AG09309 (cell line): Measurements from ENCODE around the gene NR2F6.
A peak's percentile ranks its signal among the peaks of the same experiment; 100 is the strongest.
"Not testable (repeated sequence)": the region's sequence is repeated elsewhere in the genome, so short reads cannot be mapped to it uniquely, and the experiment has no call there.

Experiments
- DNase-seq: peaks from one replicate; pipeline ENCODE4 v3.0.0-alpha.2; 2010; ENCODE audit warnings: low read depth
- H3K4me3 ChIP-seq: 2 replicates; pipeline ENCODE4 v1.5.1; 2011; ENCODE audit warnings: mild to moderate bottlenecking, low read depth, low read length, moderate library complexity; ENCODE audit not compliant: control insufficient read depth
- TF ChIP-seq, protein P1 (sequence below): IDR thresholded peaks from 2 replicates; pipeline ENCODE4 v1.5.1; 2011; ENCODE audit warnings: mild to moderate bottlenecking, low read depth, low read length, inconsistent platforms; ENCODE audit not compliant: insufficient read depth, control insufficient read depth; ENCODE audit errors: missing control alignments

Gene NR2F6

DNA sequence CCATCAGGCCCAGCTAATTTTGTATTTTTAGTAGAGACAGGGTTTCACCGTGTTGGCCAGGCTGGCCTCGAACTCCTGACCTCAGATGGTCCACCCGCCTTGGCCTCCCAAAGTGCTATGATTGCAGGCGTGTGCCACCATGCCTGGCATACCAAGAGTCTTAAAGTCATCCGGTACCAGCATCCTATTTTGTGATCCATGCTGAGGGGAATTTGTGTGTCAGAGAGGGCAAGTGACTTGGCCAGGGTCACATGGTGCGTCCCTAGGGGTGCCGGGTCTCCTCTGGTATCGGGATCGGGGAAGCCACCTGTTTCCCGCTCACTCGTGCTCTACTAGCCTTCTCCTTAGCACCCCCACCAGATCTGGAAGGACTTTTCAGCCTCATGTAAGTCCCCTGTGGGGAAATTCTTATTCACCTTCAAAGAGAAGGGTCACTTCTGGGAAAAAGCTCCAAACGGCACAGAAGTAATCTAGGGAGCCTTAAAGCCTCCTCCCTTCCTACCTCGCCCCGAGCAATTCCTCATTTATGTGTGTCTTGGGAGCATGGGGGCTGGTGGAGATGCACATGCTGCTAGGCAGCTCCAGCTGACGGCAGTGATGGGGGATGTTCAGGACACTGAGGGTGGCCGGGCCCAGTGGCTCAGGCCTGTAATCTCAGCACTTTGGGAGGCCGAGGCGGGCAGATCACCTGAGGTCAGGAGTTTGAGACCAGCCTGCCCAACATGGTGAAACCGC, 29.9 kb upstream of the NR2F6 start:
- TF ChIP-seq, protein P1, sequence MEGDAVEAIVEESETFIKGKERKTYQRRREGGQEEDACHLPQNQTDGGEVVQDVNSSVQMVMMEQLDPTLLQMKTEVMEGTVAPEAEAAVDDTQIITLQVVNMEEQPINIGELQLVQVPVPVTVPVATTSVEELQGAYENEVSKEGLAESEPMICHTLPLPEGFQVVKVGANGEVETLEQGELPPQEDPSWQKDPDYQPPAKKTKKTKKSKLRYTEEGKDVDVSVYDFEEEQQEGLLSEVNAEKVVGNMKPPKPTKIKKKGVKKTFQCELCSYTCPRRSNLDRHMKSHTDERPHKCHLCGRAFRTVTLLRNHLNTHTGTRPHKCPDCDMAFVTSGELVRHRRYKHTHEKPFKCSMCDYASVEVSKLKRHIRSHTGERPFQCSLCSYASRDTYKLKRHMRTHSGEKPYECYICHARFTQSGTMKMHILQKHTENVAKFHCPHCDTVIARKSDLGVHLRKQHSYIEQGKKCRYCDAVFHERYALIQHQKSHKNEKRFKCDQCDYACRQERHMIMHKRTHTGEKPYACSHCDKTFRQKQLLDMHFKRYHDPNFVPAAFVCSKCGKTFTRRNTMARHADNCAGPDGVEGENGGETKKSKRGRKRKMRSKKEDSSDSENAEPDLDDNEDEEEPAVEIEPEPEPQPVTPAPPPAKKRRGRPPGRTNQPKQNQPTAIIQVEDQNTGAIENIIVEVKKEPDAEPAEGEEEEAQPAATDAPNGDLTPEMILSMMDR, result no peak
- DNase-seq, result no peak
- H3K4me3 ChIP-seq, result no peak overlapping the region

DNA sequence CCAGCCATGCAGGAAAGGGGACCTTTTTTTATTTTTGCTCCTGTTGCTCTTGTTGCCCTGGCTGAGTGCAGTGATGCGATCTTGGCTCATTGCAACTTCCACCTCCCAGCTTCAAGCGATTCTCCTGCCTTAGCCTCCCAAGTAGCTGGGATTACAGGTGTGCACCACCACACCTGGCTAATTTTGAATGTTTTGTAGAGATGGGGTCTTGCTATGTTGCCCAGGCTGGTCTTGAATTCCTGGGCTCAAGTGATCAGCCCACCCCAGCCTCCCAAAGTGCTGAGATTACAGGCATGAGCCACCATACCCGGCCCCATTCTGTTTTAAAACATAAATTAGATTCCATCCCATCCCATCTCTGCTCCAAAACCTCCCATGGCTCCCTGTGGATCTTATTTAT, 29.2 kb upstream of the NR2F6 start:
- not testable (repeated sequence) for H3K4me3 ChIP-seq, DNase-seq

DNA sequence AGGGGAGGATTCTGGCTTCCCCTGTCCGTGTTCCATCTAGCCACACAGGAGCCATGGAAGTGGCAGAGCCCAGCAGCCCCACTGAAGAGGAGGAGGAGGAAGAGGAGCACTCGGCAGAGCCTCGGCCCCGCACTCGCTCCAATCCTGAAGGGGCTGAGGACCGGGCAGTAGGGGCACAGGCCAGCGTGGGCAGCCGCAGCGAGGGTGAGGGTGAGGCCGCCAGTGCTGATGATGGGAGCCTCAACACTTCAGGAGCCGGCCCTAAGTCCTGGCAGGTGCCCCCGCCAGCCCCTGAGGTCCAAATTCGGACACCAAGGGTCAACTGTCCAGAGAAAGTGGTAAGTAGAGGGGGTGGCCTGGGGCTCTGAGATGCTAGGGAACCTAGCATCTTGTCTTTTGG, 23.0 kb upstream of the NR2F6 start:
- TF ChIP-seq, protein P1, result no peak
- H3K4me3 ChIP-seq, result no peak overlapping the region
- no peak for DNase-seq

DNA sequence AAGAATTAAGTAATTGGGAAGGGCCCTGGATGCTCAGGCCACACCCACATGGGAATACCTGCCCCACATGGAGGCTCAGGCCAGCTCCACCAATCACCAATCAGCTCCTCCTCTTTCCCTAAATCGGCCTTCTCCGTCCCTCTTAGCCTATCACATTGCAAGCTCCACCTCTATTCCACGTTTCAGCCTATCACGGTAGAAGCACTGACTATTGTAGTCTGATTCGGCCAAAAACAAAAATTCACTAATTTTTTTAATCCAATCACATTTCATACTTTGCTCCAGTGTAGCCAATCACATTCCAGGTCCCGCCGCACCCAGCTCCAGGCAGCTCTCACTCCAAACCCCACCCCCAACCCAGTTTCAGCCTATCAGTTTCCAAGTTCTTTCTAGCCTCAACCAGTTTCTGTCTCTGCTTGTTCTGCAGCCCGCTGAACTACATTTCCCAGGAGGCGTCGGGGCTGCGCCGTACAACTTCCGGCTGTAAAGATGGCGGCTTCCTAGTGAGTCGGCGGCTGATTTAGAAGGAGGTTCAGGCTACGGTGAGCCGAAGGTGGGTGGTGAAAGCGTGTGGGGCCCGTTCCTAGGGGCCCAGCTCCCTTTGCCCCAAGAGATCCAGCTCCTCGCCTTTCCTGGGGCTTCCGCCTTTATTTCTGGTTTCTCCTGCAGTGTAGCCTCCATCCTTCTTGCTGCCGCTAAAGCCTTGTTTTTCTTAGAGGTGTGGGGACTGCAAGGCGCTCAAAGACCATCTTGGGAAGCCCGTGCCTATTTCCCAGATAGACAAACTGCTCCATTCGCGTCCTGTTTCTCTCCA, 21.5 kb upstream of the NR2F6 start, which contains the start of gene BABAM1:
TSS of gene BABAM1 (plus strand) at position 469 of the 814 bp plus-strand sequence. CDS start 1,364 bp downstream, outside the sequence.
- peak within 1 kb of the TSS; percentile 90 for H3K4me3 ChIP-seq
- DNase-seq, result peak; percentile 99
- TF ChIP-seq, protein P1, result no peak

DNA sequence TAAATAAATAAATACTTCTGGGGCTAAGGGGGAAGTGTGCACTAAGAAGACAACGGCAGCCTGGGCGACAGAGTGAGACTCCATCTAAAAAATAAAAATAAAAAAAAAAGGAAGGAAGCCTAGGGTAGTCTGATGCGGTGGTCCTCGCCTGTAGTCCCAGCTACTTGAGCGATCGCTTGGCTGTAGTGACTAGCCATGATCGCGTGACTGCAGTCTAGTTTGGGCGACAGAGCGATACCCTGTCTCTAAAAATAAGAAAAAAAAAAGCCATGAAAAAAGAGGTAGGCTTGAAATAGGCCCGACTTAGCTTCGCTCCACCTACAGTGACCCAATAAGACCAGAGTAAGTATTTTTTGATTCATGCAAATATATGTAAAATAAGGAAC, 20.9 kb upstream of the NR2F6 start:
- DNase-seq, result no peak
- no peak overlapping the region for H3K4me3 ChIP-seq
- TF ChIP-seq, protein P1, result no peak

DNA sequence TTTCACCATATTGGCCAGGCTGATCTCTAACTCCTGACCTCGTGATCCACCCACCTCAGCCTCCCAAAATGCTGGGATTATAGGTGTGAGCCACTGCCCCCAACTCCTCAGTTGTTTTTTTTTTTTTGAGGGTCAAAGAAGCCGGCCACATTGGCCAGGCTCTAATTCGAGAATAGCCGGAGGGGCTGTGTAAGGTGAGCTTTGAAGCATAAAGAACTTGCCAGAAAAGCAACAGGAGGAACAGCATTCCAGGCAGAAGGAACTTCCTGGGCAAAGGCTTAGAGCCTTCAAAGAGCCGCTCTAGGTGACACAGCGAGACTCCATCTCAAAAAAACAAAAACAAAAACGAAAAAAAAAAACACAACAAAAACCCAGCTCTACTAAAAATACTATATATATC, 20.3 kb upstream of the NR2F6 start:
- TF ChIP-seq, protein P1, result no peak
- H3K4me3 ChIP-seq, result no peak overlapping the region
- DNase-seq, result no peak

DNA sequence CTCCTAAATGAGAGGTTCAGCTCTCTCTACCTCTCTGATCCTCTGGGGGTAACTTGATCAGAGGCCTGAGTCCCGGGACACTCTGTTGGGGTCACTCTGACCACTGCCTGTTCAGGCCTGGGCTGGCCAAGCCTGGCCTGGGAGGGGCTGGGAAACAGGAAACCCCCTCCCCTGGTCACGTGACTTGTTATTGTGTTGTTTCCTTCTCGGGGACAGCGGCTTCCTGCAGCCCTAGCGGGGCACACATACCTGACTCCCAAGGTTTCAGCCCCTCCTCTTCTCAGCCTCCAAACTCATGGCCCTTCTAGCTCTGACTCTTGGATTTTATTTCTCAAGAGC, 18.9 kb upstream of the NR2F6 start, which contains the start of gene USHBP1:
TSS of gene USHBP1 (minus strand) at position 105 of the 339 bp plus-strand sequence. CDS start 446 bp downstream, outside the sequence.
- no peak within 1 kb of the TSS for H3K4me3 ChIP-seq
- TF ChIP-seq, protein P1, result no peak
- no peak for DNase-seq
